ENCODE data around the gene XYLT1. TPM values are rescaled to one million over a fixed set of nuclear protein-coding genes. Genes with fewer than 3 reads are reported as not detected.

XYLT1 gene
- total RNA-seq, 1 donor from 2014 or later = 17.6 TPM

DNA sequence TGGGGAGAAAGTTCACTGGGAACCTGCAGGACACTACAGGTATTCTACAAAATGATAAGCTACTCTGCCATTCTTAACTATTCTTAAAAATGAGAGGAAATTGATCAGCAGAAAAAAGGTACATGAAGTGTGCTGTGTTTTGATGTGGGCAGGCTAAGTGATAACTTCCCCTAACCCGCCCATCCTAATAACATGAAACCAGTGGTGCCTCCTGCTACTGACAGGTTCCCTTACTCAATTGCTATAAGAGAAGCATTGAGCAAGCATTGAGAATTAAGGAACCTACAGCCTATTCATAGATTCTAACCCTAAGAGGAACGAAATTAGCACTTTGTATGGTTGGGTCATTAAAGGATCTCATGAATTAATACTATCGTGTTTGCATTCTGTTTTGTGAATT, 18.9 kb downstream of the XYLT1 start:
- H3K27ac Mint-ChIP-seq (ENCODE audit: unreplicated experiment) = no peak overlapping the region
- no peaks in the 10 kb centered on the region for H3K9me3 Mint-ChIP-seq (ENCODE audit: low read depth)
- H3K36me3 Mint-ChIP-seq (ENCODE audit: low read depth) = peaks cover 1% of the 10 kb centered on the region
- no peak overlapping the region for H3K4me3 Mint-ChIP-seq (ENCODE audit: unreplicated experiment)
- no peak for DNase-seq (ENCODE audit: low spot score)
- TF ChIP-seq, protein P1, sequence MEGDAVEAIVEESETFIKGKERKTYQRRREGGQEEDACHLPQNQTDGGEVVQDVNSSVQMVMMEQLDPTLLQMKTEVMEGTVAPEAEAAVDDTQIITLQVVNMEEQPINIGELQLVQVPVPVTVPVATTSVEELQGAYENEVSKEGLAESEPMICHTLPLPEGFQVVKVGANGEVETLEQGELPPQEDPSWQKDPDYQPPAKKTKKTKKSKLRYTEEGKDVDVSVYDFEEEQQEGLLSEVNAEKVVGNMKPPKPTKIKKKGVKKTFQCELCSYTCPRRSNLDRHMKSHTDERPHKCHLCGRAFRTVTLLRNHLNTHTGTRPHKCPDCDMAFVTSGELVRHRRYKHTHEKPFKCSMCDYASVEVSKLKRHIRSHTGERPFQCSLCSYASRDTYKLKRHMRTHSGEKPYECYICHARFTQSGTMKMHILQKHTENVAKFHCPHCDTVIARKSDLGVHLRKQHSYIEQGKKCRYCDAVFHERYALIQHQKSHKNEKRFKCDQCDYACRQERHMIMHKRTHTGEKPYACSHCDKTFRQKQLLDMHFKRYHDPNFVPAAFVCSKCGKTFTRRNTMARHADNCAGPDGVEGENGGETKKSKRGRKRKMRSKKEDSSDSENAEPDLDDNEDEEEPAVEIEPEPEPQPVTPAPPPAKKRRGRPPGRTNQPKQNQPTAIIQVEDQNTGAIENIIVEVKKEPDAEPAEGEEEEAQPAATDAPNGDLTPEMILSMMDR (IDR thresholded peaks at IDR 0.05) = no peak
- no peaks in the 10 kb centered on the region for H3K4me1 Mint-ChIP-seq (ENCODE audit: low read depth)
- H3K27me3 Mint-ChIP-seq (ENCODE audit: low read depth) = no peaks in the 10 kb centered on the region

DNA sequence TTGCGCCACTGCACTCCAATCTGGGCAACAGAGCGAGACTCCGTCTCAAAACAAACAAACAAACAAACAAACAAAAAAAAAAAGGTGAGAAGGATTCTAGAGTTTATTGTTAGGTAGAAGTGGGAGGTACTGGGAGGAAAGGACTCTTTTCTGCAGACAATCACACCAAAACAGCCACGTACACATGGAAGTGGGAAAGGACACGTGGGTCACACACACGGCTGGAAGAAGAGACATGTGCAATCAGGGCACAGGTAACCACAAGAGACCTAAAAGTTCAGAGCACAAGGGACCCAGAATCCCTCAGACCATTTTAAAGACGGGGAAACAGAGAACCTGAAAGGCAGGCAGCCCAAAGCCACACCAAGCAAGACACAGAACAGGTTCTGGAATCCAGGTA, 20.5 kb downstream of the XYLT1 start:
- Mint-ChIP-seq H3K9me3 (ENCODE audit: low read depth) (no peaks in the 10 kb centered on the region), H3K36me3 (ENCODE audit: low read depth) (peaks cover 4% of the 10 kb centered on the region), H3K4me3 (ENCODE audit: unreplicated experiment) (no peak overlapping the region), H3K4me1 (ENCODE audit: low read depth) (no peaks in the 10 kb centered on the region), H3K27me3 (ENCODE audit: low read depth) (no peaks in the 10 kb centered on the region), H3K27ac (ENCODE audit: unreplicated experiment) (no peak overlapping the region)
- no peak for DNase-seq (ENCODE audit: low spot score)
- TF ChIP-seq, protein P1 (IDR thresholded peaks at IDR 0.05) = no peak

DNA sequence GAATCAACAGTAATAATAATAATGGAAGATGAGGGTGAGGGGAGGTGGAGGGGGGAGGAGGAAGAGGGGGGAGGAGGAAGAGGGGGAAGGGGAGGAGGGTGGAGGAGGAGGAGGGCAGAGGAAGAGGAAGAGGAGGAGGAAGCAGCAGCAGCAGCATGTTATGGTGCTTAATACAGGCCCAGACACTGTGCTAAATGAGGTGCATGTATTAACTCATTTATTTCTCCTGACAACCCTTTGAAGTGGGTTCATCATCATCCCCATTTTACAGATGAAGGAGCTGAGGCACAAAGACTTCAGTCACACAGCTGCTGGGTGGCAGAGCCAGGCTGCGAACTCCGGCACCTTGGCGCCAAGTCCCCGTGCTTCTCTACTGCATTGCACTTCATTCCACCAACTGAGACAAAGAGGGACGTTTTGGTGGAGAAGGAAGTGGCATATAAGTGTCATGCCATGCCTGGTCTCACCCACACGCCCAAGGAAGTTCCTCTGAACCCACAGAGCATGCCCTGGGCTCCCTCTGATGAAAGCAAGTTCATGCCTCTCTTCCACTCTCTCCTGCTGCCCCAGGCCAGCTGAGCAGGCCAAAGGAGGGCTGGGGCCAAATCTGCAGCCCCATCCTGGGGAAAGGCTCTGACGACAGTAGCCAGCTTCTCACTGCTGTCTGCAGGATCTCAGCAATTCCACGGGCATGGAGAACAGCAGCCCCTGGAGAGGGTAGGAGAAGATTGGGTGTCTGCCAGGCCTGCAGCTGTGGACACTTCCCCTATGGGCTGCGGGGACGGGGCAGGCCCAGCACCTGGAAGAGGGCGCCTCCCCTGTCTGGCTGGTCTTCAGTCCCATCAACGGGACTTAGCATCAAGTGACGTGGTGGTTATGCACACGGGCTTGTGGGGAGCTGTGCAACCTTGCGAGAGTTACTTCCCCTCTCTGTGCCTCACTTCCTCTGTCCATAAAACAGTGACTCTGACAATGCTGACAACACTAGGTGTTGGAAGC, 21.8 kb downstream of the XYLT1 start:
- Mint-ChIP-seq H3K27ac (ENCODE audit: unreplicated experiment) (no peak overlapping the region), H3K27me3 (ENCODE audit: low read depth) (no peaks in the 10 kb centered on the region), H3K4me1 (ENCODE audit: low read depth) (no peaks in the 10 kb centered on the region), H3K36me3 (ENCODE audit: low read depth) (peaks cover 4% of the 10 kb centered on the region), H3K4me3 (ENCODE audit: unreplicated experiment) (no peak overlapping the region), H3K9me3 (ENCODE audit: low read depth) (no peaks in the 10 kb centered on the region)
- no peak for DNase-seq (ENCODE audit: low spot score)
- TF ChIP-seq, protein P1 (IDR thresholded peaks at IDR 0.05) = no peak

DNA sequence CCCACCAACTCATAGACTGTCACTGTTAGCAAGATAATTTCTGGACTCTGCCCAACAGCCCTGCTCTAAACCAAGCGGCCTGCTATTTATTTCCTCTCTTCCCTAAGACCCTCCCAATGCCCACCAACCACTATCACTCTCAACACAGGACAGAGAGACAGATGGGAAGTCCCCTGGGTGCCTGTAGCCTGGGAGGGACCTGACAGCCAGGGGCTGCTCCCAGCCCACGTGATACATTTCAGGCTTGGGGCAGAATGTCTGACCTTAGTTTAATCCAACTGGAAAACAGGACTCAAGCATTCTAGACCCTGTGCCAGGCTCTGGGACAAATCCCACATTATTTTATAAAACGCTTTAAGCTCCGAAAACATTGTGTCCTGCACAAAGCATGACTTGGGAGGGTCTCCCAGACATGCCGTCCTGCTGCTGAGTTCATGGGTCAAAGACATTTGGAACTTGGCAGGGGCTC, 23.6 kb downstream of the XYLT1 start:
- Mint-ChIP-seq H3K9me3 (ENCODE audit: low read depth) (no peaks in the 10 kb centered on the region), H3K4me1 (ENCODE audit: low read depth) (no peaks in the 10 kb centered on the region), H3K27me3 (ENCODE audit: low read depth) (no peaks in the 10 kb centered on the region), H3K4me3 (ENCODE audit: unreplicated experiment) (no peak overlapping the region), H3K36me3 (ENCODE audit: low read depth) (peaks cover 4% of the 10 kb centered on the region), H3K27ac (ENCODE audit: unreplicated experiment) (no peak overlapping the region)
- TF ChIP-seq, protein P1 (IDR thresholded peaks at IDR 0.05) = no peak
- no peak for DNase-seq (ENCODE audit: low spot score)

DNA sequence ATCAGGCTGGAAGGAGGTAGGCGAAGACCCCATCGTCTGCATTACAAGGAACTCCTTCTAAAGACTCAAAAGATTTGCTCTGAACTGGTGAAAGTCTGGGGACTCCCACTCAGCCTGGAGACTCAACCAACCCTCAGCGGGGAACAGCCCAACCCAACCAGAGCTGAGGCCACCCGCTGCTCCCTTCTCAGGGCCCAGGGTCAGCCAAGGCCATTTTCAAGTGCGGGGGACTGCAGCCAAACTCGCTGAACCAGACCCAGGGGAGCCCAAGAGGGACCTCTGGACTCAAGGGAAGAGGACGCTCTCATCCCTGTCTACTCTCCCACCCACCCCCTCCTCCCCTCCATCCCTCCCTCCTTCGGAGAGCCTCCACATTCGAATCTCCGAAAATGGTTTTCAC, 24.1 kb downstream of the XYLT1 start:
- Mint-ChIP-seq H3K27ac (ENCODE audit: unreplicated experiment) (no peak overlapping the region), H3K4me3 (ENCODE audit: unreplicated experiment) (no peak overlapping the region), H3K27me3 (ENCODE audit: low read depth) (no peaks in the 10 kb centered on the region)

More for the DNA sequence above, 24.1 kb downstream of the XYLT1 start:
- TF ChIP-seq, protein P1 (IDR thresholded peaks at IDR 0.05) = no peak
- H3K9me3 Mint-ChIP-seq (ENCODE audit: low read depth) = no peaks in the 10 kb centered on the region
- H3K36me3 Mint-ChIP-seq (ENCODE audit: low read depth) = peaks cover 4% of the 10 kb centered on the region
- no peaks in the 10 kb centered on the region for H3K4me1 Mint-ChIP-seq (ENCODE audit: low read depth)
- DNase-seq (ENCODE audit: low spot score) = no peak
